ENCODE measurements around the gene GRAMD2B. TPM values are rescaled to one million over a fixed set of nuclear protein-coding genes. Genes with fewer than 3 reads are reported as not detected.
"Not testable (repeated sequence)": the region's sequence is repeated elsewhere in the genome, so short reads cannot be mapped to it uniquely, and the experiment has no call there.

The GRAMD2B gene, protein sequence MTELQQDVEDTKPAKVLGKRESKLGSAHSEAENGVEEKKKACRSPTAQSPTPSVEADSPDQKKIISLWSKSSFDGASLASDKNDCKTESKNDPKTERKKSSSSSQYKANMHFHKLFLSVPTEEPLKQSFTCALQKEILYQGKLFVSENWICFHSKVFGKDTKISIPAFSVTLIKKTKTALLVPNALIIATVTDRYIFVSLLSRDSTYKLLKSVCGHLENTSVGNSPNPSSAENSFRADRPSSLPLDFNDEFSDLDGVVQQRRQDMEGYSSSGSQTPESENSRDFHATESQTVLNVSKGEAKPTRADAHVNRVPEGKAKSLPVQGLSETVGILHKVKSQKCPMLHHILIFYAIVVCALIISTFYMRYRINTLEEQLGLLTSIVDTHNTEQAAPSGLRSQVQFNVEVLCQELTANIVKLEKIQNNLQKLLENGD
- polyA plus RNA-seq (2013, experiment 1 of 2; ENCODE audit: insufficient read length), result 22.0 TPM
- polyA plus RNA-seq (2013, experiment 2 of 2; ENCODE audit: insufficient read length), result 23.7 TPM

DNA sequence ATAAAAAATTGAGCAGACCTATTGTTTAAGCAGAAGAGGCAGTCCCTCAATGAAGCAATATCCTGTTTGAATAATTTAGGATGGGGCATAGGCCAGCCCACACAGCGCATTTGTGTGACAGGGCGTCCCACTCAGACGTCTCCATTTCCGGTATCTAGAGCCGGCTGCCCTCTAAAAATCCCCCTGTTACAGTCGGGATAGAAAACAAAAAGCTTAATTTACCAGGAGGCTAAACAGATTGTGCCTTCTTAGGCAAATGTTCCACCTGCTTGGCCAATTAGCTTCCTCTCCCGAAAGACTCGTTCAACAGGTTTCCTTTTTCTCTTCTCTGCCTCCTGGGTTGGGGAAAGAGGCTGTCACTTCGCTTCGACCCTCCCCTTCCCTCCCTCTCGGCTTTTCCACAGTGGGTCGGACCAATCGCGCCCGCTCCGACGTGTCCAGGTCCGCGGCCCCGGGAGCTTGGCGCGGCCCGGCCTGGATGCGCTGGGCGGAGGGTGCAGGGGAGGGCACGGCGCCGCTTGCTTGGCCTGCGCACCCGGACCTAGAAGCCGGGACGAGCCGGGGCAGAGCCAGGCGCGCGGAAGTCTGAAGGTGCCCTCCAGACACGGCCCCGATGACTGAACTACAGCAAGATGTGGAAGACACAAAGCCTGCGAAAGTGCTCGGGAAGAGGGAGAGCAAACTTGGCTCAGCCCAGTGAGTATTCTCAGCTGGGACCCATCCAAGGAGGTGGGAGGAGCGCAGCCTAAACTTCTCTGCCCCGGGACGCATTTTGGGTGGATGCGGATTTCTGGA is at the start of gene GRAMD2B:
GRAMD2B (plus strand) TSS at position 416 of the 795 bp plus-strand sequence; CDS start at position 614, 198 bp downstream.
- DNase-seq, result peak; percentile 84

GRCh38 chr5:126374109-126374416 is 49.1 kb upstream of the GRAMD2B start:
- no peak for DNase-seq

DNA sequence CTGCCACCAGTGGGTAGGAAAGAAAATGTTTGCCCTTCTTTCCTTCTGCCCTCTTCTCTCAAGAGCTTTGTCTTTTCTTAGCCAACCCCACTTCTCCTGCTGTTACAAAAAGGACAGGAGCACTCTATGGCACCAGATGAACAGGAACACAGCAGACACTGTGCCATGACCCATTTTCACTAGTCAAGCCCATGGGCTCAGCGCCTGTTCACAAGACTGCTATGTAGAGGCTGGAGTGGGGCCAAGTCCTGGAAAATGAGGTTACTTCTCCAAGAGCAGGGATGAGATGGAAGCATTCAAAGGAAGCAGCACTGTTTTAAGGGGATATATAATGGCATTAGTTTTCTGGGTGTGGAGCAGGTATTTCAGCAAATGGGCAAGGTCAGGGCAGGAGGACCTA is 46.8 kb upstream of the GRAMD2B start:
- peak; percentile 42 for DNase-seq

GRCh38 chr5:126377424-126377823 is 45.8 kb upstream of the GRAMD2B start:
- peak; percentile 64 for DNase-seq

GRCh38 chr5:126380316-126380715 is 42.9 kb upstream of the GRAMD2B start:
- DNase-seq, result not testable (repeated sequence)

- peak; percentile 56 for DNase-seq
Measured at GRCh38 chr5:126383246-126383645, 40.0 kb upstream of the GRAMD2B start.

- no peak for DNase-seq
Measured at GRCh38 chr5:126383776-126384175, 39.4 kb upstream of the GRAMD2B start.

DNA sequence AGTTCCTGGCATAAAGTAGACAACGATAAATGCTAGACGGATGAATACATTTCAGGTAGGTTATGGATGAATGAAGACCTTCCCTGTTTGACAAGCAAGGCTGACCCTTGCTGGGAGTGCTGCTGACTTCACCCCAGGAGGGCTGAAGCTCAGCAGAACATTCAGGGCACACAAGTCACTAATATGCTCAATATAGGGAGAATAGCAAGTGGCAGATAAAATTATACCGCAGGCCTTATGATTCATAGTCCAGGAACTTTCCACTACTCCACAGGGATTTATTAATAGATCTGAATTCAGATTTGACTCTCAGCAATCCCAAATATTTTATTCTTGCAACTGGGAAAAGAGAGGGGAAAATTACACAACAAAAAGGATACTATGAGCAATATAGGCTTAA is 38.2 kb upstream of the GRAMD2B start:
- peak; percentile 94 for DNase-seq

DNA sequence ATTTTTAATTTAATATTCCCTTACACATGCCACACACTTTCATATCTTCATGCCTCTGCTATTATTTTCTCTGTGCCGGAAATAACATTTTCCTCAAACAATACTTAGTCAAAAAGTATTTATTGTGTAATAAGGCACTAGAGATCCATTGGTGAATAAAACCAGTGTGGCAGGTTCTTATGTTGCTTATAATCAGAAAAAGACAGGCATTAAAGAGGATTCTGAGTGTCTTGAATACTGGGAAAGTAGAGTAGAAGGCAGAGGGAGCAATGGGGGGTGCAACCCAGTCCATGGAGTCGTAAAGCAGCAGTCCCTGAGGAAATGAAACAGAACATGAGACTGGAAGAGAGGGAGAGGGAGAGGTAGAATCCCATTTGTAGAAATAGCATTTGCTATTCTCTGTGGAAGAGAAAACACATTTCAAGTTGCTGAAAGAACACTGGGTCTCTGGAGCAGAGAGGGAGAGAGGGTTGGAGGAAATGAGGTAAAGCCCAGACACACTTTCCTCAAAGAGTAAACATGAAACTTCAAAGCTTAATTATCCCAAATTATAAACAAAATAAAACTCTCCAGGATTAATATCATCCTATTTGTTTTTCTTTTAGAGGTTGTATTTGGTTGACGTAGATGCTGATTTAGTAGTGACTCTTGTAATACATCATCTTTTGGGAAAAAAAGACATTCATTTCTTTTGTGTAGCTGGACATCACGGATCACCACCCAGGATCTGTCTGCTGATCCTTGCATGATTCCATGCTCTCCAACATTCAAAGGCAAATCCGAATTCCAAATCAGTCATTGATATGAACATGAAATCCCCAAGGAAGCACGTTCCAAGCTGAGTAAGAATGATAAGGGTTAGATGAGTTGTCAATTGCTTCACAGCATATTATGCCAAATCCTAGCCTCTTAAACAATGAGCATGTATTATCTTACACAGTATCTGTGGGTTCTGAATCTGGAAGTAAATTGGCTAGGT is 37.4 kb upstream of the GRAMD2B start:
- peak; percentile 49 for DNase-seq

DNA sequence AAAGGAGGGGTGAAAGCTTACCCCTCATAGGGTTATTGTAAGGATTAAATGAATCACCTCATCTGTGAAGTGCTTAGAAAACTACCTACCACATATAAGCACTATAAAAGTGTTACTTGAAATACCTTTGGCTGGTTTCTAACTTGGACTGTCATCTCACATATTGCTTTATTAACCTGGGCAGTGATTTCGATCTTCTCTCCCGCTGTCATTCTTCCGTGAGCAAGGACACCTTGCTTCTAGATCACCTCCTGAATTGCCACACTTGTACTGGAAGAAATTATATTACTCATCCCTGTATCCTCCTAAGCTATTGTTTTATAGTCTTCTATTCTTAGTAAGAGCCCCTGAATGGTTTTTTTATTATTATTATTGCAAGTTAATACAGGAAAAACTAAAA is 34.0 kb upstream of the GRAMD2B start:
- DNase-seq, result no peak

DNA sequence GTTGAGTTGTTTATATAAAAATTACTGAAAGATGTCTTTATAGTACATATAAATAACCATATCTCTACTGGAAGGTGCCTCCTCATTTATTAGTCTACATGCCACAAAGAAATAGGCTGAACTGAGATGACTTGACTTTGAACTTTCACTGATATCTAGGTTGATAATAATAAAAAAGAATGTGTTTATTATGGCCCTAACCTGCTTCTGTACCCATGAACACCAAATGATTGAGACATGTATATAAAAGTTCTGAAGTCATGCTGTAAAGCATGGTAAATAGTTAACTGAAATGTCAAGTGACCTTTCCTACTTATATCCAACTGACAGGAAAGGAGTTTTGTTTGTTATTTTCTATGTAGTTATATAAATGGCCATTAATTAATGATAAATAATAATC is 33.2 kb upstream of the GRAMD2B start:
- no peak for DNase-seq

DNA sequence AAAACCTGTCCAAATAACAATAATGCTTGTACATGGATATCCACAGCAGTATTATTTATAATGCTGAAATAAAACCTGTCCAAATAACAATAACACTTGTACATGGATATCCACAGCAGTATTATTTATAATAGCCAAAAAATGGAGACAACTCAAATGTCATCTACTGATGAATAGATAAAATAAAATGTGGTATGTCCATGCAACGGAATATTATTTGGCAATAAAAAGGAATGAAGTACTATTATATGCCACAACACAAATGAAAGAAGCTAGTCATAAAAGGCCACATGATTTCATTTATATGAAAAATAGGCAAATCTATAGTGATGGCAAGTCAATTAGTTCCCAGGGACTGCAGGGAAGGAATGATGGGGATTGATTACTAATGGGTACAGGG is 31.8 kb upstream of the GRAMD2B start:
- no peak for DNase-seq

GRCh38 chr5:126394211-126394788 is 28.9 kb upstream of the GRAMD2B start:
- peak; percentile 77 for DNase-seq

DNA sequence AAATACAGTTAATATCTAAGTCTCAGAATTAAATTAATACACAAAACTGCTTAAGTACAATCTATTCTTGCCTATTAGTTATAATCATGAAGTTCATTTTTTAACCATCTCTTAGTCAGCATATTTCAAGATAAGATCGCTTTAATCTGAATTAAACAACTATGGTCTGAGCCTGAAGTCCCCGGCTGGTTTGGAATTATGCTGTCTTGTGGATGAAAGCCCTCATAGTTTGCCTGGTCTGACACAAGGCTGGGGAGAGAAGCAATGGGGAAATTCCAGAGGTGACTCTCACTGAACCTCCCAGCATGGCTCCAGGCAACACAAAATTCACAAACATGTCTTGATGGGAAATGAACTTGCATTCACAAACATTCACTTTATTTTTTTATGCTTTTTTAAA is 28.0 kb upstream of the GRAMD2B start:
- peak; percentile 88 for DNase-seq

DNA sequence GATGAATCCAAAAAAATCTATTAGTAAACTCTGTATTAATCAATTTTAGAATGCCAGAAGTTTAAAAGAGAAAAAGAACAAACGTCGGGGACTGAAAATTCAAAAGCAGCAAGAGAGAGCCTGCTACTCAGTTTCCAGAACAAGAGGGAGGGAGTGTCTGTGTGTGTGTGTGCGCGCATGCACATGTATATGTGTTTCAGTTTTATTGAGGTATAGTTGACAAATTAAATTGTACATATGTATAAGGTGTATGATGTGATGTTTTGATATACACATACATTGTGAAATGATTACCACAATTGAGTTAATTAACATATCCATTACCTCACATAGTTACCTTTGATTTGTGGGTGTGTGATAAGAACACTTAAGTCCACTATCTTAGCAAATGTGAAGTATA is 27.6 kb upstream of the GRAMD2B start:
- DNase-seq, result no peak

DNA sequence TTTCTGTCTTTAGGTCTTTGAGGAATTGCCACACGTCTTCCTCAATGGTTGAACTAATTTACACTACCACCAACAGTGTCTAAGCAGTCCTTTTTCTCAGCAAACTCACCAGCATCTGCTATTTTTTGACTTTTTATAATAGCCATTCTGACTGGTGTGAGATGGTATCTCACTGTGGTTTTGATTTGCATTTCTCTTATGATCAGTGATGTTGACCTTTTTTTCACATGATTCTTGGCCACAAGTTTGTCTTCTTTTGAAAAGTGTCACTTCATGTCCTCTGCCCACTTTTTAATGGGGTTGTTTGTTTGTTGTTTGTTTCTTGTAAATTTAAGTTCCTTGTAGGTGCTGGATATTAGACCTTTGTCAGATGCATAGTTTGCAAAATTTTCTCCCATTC is 26.5 kb upstream of the GRAMD2B start:
- DNase-seq, result not testable (repeated sequence)

GRCh38 chr5:126398791-126399190 is 24.4 kb upstream of the GRAMD2B start:
- DNase-seq, result peak; percentile 66

DNA sequence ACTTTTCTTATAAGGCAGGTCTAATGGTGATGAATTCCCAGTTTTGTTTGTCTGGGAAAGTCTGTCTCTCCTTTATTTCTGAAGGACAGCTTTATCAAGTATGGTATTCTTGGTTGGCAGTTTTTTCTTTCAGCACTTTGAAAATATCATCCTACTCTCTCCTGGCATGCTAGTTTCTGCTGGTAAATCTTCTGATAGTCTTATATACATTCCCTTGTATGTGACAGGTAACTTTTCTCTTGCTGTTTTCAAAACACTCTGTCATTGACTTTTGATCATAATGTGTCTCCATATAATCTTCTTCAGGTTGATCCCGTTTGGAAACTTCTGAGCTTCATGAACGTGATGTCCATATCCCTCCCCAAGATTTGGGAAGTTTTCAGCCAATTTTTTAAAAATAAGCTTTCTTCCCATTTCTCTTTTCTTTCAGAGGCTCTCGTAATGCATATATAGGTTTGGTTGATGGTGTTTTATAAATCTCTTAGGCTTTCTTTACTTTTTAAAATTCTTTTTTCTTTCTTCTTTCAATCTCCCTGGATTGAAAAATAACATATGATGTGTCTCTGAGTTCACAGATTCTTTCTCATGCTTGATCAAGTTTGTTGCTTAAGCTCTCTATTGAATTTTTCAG is 22.5 kb upstream of the GRAMD2B start:
- DNase-seq, result no peak

DNA sequence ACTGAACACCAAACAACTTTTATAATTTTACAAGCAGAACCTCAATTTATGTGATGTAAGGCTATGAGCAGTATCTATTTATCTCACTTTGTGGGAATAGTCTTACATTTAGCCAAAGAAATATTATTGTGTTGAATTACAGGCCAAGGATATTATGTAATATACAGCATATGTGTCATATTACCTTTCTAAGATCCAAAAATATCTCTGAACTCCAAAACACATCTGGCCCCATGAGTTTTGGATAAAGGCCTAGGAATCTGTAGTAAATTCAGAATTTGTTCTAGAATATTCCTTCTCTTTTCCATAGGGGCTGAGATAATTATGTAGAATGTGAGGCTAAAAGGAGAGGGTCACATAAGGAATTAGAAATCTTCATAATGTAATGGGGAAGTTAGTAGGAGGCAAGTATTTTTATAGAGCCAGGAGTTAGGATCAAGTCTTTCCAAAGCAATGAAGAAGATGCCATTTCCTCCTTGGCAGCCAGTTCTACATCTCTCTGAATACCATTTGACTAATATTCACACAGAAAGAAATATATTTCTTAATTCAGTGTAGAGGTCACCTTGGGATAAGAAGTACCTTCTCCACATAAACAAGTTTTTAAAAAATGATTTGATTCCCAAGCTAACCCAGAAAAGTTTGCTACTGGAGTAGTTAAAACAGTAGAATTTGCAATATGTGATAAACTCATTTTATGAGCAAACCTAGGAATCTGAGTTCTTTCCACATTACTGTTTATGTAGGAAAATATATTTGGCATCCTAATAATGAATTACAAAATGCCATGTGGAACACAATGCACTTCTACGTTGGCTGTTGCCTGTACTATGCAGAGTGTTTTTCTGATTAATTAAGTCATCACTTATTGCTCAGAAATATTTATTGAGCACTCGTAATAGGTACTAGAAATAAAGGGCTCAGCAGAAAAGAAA is 20.3 kb upstream of the GRAMD2B start:
- no peak for DNase-seq

GRCh38 chr5:126403876-126404275 is 19.3 kb upstream of the GRAMD2B start:
- peak; percentile 81 for DNase-seq

Data from fibroblast of skin of scalp (primary cell).